CD14-positive monocyte (primary cell): Measurements from ENCODE around the gene PPP1R15B. TPM values are rescaled to one million over a fixed set of nuclear protein-coding genes. Genes with fewer than 3 reads are reported as not detected.
A peak's percentile ranks its signal among the peaks of the same experiment; 100 is the strongest.

Source experiments
- DNase-seq, 3 donors: peaks; one replicate each; pipeline ENCODE4 v3.0.0-alpha.2; 2011 to 2022
- H2AFZ ChIP-seq: 2 replicates; pipeline ENCODE4 v1.6.0; 2012; ENCODE audit warnings: mild to moderate bottlenecking, low read depth, low read length, inconsistent platforms; ENCODE audit not compliant: insufficient read depth, poor library complexity, severe bottlenecking
- H3K27ac ChIP-seq, 2 donors: 1 replicate in 1 of 2; 2 replicates in 1 of 2; pipeline ENCODE4 v1.5.1; 2012 to 2013; ENCODE audit warnings: low read length in 2 of 2, control low read depth in 1 of 2, inconsistent platforms in 1 of 2, low read depth in 1 of 2, mild to moderate bottlenecking in 1 of 2
- H3K27me3 ChIP-seq, 2 donors: one replicate each; pipeline versions ENCODE4 v1.6.0 to v1.6.1; 2011 to 2013; ENCODE audit warnings: low read length in 2 of 2; ENCODE audit not compliant: control insufficient read depth in 2 of 2, insufficient read depth in 2 of 2
- H3K36me3 ChIP-seq, 2 donors: replicated peaks in 1 of 2; 1 replicate in 1 of 2; 2 replicates in 1 of 2; pipeline versions ENCODE4 v1.5.1 to v1.6.1; 2012 to 2013; ENCODE audit warnings: low read length in 2 of 2, control low read depth in 1 of 2, inconsistent platforms in 1 of 2, mild to moderate bottlenecking in 1 of 2; ENCODE audit not compliant: insufficient read depth in 2 of 2, control insufficient read depth in 1 of 2
- H3K4me1 ChIP-seq, 2 donors: 1 replicate in 1 of 2; 2 replicates in 1 of 2; pipeline versions ENCODE4 v1.5.1 to v1.6.1; 2012 to 2013; ENCODE audit warnings: low read length in 2 of 2, control low read depth in 1 of 2, inconsistent platforms in 1 of 2, mild to moderate bottlenecking in 1 of 2, moderate library complexity in 1 of 2; ENCODE audit not compliant: insufficient read depth in 2 of 2, control insufficient read depth in 1 of 2
- H3K4me2 ChIP-seq: replicated peaks from 2 replicates; pipeline ENCODE3; 2012; ENCODE audit warnings: low read length, moderate library complexity, mild to moderate bottlenecking; ENCODE audit not compliant: poor library complexity, severe bottlenecking; ENCODE audit errors: extremely low read depth
- H3K4me3 ChIP-seq, 3 experiments: fragments of 200-600 bp in 1 of 3; sonication (generic) in 1 of 3; replicated peaks in 1 of 3; 1 replicate in 2 of 3; 2 replicates in 1 of 3; pipeline ENCODE4 v1.5.1; 2011 to 2013; ENCODE audit warnings: low read length in 3 of 3, mild to moderate bottlenecking in 3 of 3, control low read depth in 2 of 3, low read depth in 2 of 3, inconsistent platforms in 1 of 3, moderate library complexity in 1 of 3
- H3K79me2 ChIP-seq: 2 replicates; pipeline ENCODE4 v1.6.0; 2012; ENCODE audit warnings: mild to moderate bottlenecking, control low read depth, inconsistent platforms, low read length, moderate library complexity; ENCODE audit not compliant: insufficient read depth
- H3K9ac ChIP-seq: 2 replicates; pipeline ENCODE4 v1.6.0; 2017; ENCODE audit warnings: low read length, mild to moderate bottlenecking; ENCODE audit not compliant: insufficient read depth, poor library complexity, severe bottlenecking
- H3K9me3 ChIP-seq, 2 donors: replicated peaks in 1 of 2; 1 replicate in 1 of 2; 2 replicates in 1 of 2; pipeline versions ENCODE4 v1.5.1 to v1.6.1; 2012 to 2013; ENCODE audit warnings: low read length in 2 of 2, control low read depth in 1 of 2; ENCODE audit not compliant: control insufficient read depth in 1 of 2, insufficient read depth in 1 of 2
- H4K20me1 ChIP-seq: 2 replicates; pipeline ENCODE4 v1.6.0; 2012; ENCODE audit warnings: mild to moderate bottlenecking, low read length, control low read depth, moderate library complexity; ENCODE audit not compliant: insufficient read depth
- H3K27ac Mint-ChIP-seq, 7 donors: one replicate each; pipeline ENCODE4 v1.8.0; 2020; ENCODE audit warnings: mild to moderate bottlenecking in 7 of 7, mixed read lengths in 7 of 7, moderate library complexity in 6 of 7, inconsistent platforms in 2 of 7
- H3K27me3 Mint-ChIP-seq, 3 donors: one replicate each; pipeline ENCODE4 v1.8.0; 2021 to 2022; ENCODE audit warnings: low read depth in 3 of 3, mild to moderate bottlenecking in 3 of 3, mixed read lengths in 3 of 3, moderate library complexity in 3 of 3, inconsistent platforms in 1 of 3
- H3K36me3 Mint-ChIP-seq, 2 donors: one replicate each; pipeline ENCODE4 v1.8.0; 2020; ENCODE audit warnings: mixed read lengths in 2 of 2, inconsistent platforms in 1 of 2, mild to moderate bottlenecking in 1 of 2
- H3K4me1 Mint-ChIP-seq: one replicate; pipeline ENCODE4 v1.8.0; 2020; ENCODE audit warnings: mild to moderate bottlenecking, mixed read lengths
- H3K4me3 Mint-ChIP-seq, 2 donors: one replicate each; pipeline ENCODE4 v1.8.0; 2020; ENCODE audit warnings: mild to moderate bottlenecking in 2 of 2, mixed read lengths in 2 of 2, moderate library complexity in 1 of 2
- H3K9me3 Mint-ChIP-seq, 7 donors: one replicate each; pipeline ENCODE4 v1.8.0; 2020 to 2022; ENCODE audit warnings: mixed read lengths in 7 of 7, mild to moderate bottlenecking in 6 of 7, moderate library complexity in 6 of 7, inconsistent platforms in 2 of 7
- WGBS: methylation state at CpG from one replicate; pipeline ENCODE4 v1.1.5; 2013; ENCODE audit warnings: missing lambda C conversion rate; ENCODE audit not compliant: insufficient coverage; 5-methylcytosine and 5-hydroxymethylcytosine counted together
- intact Hi-C, 2 donors: fragments of 100-400 bp; cut with micrococcal nuclease; formaldehyde crosslinking; loops; one replicate each; pipeline versions ENCODE4 v1.15.0 to v1.15.1; 2023
- polyA plus RNA-seq, 3 donors: library from polyadenylated mRNA; depleted of rRNA in 1 of 3; unstranded in 2 of 3; stranded (reverse) in 1 of 3; fragments of 300-500 nt in 2 of 3; fragments of >200 nt in 1 of 3; fragmentation: Illumina TruSeq in 2 of 3; gene quantifications; 1 replicate in 2 of 3; 2 replicates in 1 of 3; pipeline ENCODE4 v1.2.3, GENCODE V29; 2012 to 2021
- TF ChIP-seq, protein P1 (sequence below): fragments of 200-600 bp; IDR thresholded peaks from one replicate; pipeline ENCODE4 v1.8.0; 2022; ENCODE audit warnings: antibody characterized with exemption, mild to moderate bottlenecking

PPP1R15B gene
- polyA plus RNA-seq, 3 donors = 31.1 to 117 (median 31.8) TPM

DNA sequence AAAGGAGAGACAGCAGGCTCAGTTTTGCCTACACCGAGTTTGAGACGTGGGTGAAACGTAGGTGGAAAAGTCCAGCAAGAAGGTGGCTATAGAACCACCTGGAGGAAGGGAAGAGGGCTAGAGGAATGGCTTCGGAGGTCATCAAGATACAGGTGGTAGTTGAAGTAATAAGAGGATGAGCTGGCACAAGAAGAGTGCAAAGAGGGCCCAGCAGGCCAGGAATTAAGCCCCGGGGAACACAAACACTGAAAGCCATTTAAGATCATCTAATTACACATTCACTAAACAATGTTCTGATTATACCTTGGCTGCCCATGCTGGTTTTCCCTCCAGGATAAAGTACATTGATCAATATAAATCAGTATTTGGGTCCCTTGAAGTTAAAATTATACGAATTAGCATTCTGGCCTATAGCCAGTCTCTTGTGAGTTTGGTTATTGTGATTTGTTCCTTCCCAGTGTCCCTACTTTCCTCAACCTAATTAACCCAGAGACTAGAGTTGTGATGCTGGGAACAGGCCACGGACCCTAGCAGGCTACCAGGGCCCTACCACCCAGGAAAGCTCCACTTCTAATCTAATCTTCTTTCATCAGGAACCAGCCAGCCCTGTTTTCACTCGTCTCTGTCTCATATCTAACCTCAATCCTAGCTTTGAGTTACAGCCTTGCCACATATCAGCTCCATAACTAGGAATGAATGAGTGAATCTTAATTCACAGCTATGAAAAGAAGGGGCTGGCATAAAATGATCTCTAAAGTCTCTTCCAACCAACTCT is 26.4 kb upstream of the PPP1R15B start:
- Histone ChIP-seq H3K27me3 (no peaks in the 10 kb centered on the region), H2AFZ (no peak overlapping the region), H4K20me1 (no peaks in the 10 kb centered on the region), H3K9ac (no peak overlapping the region), H3K36me3 (peaks cover 6 to 15% of the 10 kb centered on the region in 2 donors), H3K4me2 (no peak overlapping the region), H3K9me3 (no peaks in the 10 kb centered on the region), H3K79me2 (no peaks in the 10 kb centered on the region), H3K4me3 (no peak overlapping the region), H3K4me1 (peaks cover 15 to 20% of the 10 kb centered on the region in 2 donors), H3K27ac (no peak overlapping the region)
- peaks cover 28 to 29% of the 10 kb centered on the region in 2 donors for H3K36me3 Mint-ChIP-seq
- intact Hi-C loops = no loop called here
- TF ChIP-seq, protein P1, sequence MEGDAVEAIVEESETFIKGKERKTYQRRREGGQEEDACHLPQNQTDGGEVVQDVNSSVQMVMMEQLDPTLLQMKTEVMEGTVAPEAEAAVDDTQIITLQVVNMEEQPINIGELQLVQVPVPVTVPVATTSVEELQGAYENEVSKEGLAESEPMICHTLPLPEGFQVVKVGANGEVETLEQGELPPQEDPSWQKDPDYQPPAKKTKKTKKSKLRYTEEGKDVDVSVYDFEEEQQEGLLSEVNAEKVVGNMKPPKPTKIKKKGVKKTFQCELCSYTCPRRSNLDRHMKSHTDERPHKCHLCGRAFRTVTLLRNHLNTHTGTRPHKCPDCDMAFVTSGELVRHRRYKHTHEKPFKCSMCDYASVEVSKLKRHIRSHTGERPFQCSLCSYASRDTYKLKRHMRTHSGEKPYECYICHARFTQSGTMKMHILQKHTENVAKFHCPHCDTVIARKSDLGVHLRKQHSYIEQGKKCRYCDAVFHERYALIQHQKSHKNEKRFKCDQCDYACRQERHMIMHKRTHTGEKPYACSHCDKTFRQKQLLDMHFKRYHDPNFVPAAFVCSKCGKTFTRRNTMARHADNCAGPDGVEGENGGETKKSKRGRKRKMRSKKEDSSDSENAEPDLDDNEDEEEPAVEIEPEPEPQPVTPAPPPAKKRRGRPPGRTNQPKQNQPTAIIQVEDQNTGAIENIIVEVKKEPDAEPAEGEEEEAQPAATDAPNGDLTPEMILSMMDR = no peak
- peaks cover 0 to 10% (median 3%) of the 10 kb centered on the region in 3 donors for H3K27me3 Mint-ChIP-seq
- peak overlapping the region in 1 of 7 donors; percentile 31 for H3K27ac Mint-ChIP-seq
- H3K9me3 Mint-ChIP-seq = no peaks in the 10 kb centered on the region
- no peak for DNase-seq
- H3K4me1 Mint-ChIP-seq = peaks cover 23% of the 10 kb centered on the region
- H3K4me3 Mint-ChIP-seq = no peak overlapping the region
- 90% methylated on average over 5 of the region's 8 CpGs for WGBS

DNA sequence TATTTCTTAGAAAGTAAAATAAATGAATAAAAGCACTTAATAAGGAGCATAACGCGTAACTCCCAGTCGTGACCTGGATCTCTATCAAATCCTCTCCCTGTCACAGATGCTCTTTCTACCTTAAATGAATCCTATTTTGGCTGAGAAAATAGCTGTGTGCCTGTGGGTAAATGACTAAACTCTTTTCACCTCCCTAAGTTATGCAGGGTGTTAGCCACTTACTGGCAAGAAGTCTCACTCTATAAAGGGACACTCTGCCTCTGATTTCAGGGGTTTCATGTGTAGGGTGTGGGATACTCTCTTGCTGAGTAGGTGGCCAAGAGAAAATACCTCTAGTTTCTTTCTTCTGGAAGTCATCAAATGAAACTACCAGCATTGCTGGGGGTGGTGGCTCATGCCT is 24.3 kb upstream of the PPP1R15B start:
- Histone ChIP-seq H3K27ac (peak overlapping the region in 1 of 2 donors; percentile 21), H3K4me2 (no peak overlapping the region), H3K27me3 (no peaks in the 10 kb centered on the region), H2AFZ (no peak overlapping the region), H4K20me1 (no peaks in the 10 kb centered on the region), H3K9ac (no peak overlapping the region), H3K9me3 (no peaks in the 10 kb centered on the region), H3K79me2 (no peaks in the 10 kb centered on the region), H3K4me3 (no peak overlapping the region), H3K4me1 (peaks cover 15 to 20% of the 10 kb centered on the region in 2 donors), H3K36me3 (peaks cover 0 to 8% of the 10 kb centered on the region in 2 donors)
- H3K4me1 Mint-ChIP-seq = peaks cover 23% of the 10 kb centered on the region
- no CpG with 5 or more reads among the region's 3 CpGs for WGBS
- no peak overlapping the region for H3K27ac Mint-ChIP-seq
- DNase-seq = no peak
- no peaks in the 10 kb centered on the region for H3K9me3 Mint-ChIP-seq
- H3K4me3 Mint-ChIP-seq = no peak overlapping the region
- TF ChIP-seq, protein P1 = no peak
- intact Hi-C loops = no loop called here
- H3K27me3 Mint-ChIP-seq = peaks cover 0 to 8% (median 3%) of the 10 kb centered on the region in 3 donors
- peaks cover 27 to 28% of the 10 kb centered on the region in 2 donors for H3K36me3 Mint-ChIP-seq
